HCT116 (cell line): ENCODE measurements around the gene NIPAL4.

ENCODE experiments used
- ATF3 ChIP-seq: IDR thresholded peaks from 2 replicates; pipeline ENCODE4 v1.6.1; 2012
- FOSL1 ChIP-seq: IDR thresholded peaks from 2 replicates; pipeline ENCODE4 v1.6.1; 2012; ENCODE audit warnings: low read depth

GRCh38 chr5:157446412-157446935 lies 13.5 kb upstream of the NIPAL4 start:
- TF ChIP-seq ATF3 = no peak
- TF ChIP-seq FOSL1 = no peak
